Suprapubic skin (tissue), 3 donors: ENCODE results near the gene ZC4H2.

Experiments
- POLR2A ChIP-seq, 2 donors: fragments of 450-650 bp; IDR thresholded peaks; one replicate each; pipeline ENCODE4 v1.6.1; 2017; ENCODE audit warnings: antibody characterized with exemption in 2 of 2, mild to moderate bottlenecking in 2 of 2, moderate library complexity in 2 of 2
- TF ChIP-seq, protein P1 (sequence below), 2 donors: fragments of 200-600 bp in 1 of 2; fragments of 450-650 bp in 1 of 2; sonication (generic) in 1 of 2; IDR thresholded peaks; one replicate each; pipeline ENCODE4 v1.5.1; 2016 to 2019; ENCODE audit warnings: antibody characterized with exemption in 2 of 2, mild to moderate bottlenecking in 1 of 2, moderate library complexity in 1 of 2

DNA sequence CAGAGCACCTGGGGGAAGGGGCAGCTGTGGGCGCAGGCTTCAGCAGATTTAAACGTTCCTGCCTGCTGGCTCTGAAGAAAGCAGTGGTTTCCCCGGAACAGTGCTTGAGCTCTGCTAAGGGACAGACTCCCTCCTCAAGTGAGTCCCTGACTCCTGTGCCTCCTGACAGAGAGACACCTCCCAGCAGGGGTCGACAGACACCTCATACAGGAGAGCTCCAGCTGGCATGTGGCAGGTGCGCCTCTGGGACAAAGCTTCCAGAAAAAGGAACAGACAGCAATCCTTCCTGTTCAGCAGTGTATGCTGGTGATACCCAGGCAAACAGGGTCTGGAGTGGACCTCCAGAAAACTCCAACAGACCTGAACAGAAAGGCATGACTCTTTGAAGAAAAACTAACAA lies 68.1 kb downstream of the ZC4H2 start:
- TF ChIP-seq POLR2A (IDR thresholded peaks at IDR 0.05): no peak
- TF ChIP-seq, protein P1, sequence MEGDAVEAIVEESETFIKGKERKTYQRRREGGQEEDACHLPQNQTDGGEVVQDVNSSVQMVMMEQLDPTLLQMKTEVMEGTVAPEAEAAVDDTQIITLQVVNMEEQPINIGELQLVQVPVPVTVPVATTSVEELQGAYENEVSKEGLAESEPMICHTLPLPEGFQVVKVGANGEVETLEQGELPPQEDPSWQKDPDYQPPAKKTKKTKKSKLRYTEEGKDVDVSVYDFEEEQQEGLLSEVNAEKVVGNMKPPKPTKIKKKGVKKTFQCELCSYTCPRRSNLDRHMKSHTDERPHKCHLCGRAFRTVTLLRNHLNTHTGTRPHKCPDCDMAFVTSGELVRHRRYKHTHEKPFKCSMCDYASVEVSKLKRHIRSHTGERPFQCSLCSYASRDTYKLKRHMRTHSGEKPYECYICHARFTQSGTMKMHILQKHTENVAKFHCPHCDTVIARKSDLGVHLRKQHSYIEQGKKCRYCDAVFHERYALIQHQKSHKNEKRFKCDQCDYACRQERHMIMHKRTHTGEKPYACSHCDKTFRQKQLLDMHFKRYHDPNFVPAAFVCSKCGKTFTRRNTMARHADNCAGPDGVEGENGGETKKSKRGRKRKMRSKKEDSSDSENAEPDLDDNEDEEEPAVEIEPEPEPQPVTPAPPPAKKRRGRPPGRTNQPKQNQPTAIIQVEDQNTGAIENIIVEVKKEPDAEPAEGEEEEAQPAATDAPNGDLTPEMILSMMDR (IDR thresholded peaks at IDR 0.05): no peak
